Muscle of back (tissue), 11 donors: ENCODE results near the gene GARNL3. TPM values are rescaled to one million over a fixed set of nuclear protein-coding genes. Genes with fewer than 3 reads are reported as not detected.

Source experiments
- DNase-seq, 3 donors: peaks; one replicate each; pipeline versions ENCODE4 v3.0.0 to v3.0.0-alpha.2; 2013
- polyA plus RNA-seq, 10 donors: library from polyadenylated mRNA; unstranded; fragments of 120-200 nt; gene quantifications; one replicate each; pipeline ENCODE4 v1.2.1, GENCODE V29; 2013; ENCODE audit not compliant: insufficient read length in 10 of 10

GARNL3 gene
- polyA plus RNA-seq, 10 donors, result 13.6 to 23.3 (median 17.1) TPM

DNA sequence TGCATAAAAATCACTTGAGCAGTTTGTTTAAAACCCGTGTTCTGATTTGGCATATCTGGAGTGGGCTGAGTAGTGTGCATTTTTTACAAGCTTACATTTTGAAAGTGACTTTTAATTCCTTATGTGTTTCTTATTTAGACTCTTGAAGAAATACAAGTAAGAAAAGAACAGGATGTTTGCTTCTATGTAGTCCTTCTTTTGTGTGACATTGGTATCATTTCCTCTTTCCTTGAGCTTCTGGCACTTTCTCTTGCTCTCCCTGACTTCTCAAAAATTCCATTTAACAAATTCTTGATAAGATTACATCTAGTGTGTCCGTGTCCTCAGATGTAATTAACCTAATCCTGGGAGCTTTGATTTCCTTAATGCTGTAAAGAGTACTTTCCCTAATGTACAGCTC lies 12.5 kb downstream of the GARNL3 start:
- no peak for DNase-seq

DNA sequence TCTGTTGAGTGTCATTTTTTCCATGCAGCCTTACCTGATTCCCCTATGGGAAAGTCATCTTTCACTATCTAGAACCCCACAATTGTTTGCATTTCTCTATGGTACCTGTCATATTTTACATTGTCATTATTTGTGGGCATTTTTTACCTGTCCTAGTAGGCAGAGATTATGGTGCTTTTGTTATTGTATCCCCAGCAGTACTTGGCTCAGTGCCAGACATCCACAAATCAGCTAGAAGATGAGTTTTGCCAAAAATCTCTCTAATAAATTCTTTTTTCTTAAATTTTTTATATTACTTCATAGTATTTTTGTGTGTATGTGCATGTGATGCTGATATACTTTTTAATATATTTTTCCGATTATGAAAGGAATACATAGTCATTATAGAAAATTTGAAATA lies 13.2 kb downstream of the GARNL3 start:
- DNase-seq, result no peak

DNA sequence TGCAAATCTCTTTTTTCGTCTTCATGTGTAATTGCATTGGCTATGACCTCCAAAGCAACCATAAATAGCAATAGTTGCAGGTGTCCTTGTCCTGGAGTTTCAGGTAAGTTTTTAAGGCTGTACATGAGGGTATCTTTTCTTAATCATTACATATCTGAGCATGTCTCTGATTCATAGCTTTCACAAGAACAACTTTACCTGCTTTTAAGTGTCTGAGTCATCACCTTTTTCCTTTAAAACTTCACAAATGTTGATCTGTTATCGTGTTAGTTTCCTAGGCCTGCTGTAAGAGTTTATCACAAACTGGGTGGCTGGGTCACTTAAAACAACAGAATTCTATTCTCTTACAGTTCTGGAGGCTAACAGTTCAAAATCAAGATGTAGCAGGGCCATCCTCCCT lies 13.8 kb downstream of the GARNL3 start:
- DNase-seq, result no peak

DNA sequence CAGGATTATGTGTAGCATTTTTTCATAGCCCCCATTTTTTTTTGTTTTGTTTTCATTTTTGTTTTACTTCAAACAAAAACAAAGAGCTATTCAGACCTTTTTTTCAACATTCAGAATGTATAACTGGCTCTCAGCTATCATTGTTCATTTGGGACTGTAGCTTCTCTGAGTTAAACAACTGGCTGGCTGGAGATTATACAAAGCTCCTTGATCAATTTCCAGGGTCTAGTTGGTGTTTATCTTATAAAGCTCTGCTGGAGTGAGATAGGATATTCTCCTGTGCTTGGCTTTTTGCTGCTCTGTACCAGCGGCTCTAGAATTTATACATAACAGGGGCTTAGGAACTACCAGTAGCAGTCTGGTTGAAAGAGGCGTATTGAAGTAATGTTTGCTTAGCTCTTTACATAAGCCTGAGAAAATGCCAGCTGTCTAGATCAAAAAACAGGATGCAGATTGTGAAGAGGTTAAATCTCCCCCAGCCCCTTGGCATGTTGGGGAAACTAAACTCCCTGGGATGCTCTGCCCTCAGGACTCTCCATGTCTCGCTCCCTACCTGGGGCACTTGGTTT lies 15.2 kb downstream of the GARNL3 start:
- DNase-seq, result no peak

DNA sequence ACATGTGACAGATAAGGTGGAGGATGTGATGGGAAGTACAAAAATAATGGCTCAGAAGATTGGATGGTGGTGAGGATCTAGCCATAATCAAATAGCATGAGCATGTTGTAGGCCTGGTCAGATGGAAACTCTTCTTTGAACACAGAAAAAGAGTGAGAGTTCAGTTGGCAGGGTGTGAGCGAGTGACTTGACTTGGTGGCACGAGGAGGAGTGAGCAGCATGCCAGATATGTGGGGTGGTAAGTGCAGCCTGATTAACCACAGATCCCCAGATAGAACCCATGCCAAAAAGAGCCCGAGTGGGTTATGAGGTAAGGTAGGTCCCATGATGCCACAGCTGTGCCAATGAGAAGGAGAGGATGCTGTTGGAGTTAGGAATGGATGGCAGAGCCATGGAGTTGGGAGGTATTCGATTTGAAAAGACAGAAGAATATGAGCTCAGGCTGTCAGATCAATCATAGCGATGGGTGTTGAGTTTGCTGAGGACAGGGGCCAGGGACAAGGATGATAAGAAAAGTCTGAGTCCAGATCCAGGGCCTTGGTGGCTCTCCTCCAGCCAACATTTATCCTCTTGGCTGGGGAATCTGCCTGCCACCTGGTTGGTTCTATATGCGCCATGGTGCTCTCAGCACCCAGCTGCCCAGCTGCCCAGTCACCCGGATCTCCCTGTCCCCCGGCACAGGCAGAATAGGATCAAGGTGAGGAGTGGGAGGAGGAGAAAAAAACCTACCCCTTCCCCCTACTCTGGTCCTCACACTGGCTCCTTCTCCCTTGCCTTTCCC lies 16.5 kb downstream of the GARNL3 start:
- DNase-seq, result no peak

DNA sequence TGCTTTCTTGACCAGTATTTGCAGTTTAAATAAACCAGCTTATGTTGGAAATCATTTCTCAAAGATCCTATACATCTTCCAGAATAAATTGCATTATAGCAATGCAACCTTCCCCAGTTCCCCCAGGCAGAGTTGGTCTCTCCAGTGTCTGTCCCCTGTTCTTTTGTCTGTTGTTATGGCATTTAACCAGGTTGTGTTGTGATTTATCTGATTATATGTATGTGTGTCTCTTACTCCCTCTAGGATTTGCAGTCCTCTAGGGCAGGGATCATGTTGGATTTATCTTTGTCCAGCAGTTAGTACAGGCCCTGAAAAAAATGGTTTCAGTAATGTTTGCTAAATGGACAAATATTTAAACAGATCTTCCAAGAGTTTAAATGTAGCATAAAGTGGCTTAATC lies 17.3 kb downstream of the GARNL3 start:
- DNase-seq, result no peak

DNA sequence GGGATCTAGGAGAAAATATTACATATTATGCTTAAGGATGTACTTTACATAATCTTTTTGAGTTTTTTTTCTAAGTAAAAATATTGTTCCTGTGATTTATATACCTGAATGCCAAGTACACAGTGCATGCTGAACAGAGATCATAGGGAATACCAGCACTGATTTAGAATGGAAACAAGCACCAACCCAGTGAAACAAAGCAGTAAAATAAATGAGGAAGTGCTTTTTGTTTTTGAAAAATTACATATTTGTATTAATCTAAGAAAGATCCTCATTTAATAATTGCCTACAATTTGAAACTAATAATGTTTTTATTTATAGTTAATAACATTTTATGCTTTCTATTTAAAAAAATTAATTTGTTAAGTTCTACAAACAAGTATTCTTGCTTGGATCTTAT lies 18.0 kb downstream of the GARNL3 start:
- no peak for DNase-seq

DNA sequence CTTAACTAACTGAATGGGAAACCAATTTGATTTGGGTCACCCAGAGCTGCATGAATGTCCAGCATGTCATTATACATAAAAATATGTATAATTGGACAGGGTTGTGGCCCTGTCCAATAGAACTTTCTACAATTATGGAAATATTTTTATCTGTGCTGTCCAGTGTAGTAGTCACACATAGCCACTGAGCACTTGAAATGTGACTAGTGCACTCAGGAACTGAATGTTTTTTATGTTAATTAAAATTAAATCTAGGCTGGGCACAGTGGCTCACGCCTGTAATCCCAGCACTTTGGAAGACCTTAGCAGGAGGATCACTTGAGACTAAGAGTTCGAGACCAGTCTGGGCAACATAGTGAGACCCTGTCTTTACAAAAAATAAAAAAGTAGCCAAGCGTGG lies 18.6 kb downstream of the GARNL3 start:
- DNase-seq, result no peak

DNA sequence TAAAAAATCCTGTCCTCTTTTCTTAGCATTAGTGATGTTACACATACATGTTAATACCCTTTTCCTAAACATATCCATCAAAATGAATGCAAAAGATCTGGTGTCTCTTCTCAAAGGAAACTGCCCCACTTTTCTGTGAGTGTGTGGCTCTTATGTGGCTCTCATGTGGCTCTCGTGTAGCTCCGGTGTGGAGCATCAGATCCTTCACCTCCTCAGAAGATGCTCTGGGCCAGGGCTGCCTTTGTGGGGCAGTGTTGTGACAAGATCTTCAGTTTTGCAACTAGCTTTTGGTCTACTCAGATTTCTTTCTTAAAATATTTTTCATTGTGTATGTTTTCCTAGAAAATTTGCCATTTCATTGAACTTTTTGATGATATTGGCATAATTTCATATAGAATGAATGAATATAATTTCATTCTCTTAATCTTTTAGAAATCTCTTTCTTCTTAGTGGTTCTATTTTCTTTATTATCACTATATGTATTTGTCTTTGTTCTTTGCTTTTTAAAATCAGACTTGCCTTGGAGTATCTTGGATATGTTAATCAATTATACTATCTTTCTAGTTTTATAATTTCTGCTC lies 19.4 kb downstream of the GARNL3 start:
- peak in 2 of 3 donors; percentile 17 to 45 for DNase-seq

DNA sequence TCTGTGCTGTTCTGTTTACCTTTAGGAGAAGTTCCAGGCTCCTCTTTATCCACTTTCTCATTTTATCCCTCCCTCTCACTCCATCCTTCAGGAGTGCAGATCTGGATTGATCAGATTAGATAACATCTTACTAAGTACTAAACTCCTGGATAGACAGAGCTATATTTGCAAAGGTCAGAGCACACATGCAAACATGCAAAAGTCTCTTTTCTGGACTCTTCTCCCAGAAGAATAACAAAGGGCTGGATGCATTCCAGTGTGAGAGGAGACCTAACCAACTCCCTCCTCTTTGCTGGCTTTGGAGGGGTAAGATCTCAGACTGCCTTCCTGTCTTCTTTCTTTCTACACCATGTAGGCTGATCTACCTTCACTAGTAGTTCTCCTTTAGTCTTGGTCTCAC lies 21.4 kb downstream of the GARNL3 start:
- DNase-seq, result no peak

DNA sequence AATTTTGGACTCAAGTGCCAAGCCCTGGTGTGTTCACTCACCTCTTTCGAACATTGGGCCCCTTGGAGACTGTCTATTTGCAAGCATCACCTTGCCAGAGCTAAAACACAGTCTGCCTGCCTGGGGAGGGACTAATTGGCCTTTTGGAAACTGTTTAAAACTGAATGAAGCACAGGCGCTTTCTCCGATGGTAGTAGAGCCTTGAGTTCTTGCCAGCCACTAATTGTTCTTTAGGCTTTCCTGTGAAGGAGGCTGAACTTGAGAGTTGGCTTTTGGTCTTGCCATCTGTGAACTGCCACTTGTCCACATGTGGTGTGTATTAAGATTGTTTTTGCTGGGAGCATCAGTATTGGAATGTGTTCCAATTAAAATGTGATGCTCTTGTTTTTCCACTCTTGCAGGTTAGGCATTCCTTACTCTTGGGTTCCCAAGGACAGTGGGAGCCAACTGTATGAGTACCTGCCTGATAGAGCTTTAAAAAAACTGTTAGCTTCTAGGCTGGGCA lies 26.0 kb downstream of the GARNL3 start:
- DNase-seq, result no peak

DNA sequence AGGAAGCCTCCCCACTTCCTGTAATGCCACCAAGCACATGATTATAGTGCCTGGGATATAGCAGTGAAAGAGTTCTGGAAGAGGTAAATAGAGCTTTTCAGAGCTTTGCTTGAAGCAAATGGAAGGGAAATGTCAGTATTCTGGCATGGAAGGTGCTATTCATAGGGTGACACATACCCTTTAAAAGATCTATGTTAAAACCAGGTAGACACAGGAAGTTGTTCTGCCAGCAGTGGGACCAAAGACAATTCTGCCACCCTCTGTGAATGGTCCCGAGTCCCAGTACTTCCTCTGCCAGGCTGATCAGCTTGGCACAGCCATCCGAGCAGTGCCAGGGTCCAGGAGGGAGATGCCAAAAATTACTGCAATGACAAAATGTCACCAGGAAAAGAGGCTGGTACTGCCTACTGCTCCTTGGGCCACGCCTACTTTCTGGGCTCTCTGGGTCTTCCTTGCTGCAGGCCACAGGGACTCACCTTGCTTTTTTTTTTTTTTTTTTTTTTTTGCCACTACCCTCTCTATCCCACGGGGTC lies 26.7 kb downstream of the GARNL3 start:
- DNase-seq, result no peak

DNA sequence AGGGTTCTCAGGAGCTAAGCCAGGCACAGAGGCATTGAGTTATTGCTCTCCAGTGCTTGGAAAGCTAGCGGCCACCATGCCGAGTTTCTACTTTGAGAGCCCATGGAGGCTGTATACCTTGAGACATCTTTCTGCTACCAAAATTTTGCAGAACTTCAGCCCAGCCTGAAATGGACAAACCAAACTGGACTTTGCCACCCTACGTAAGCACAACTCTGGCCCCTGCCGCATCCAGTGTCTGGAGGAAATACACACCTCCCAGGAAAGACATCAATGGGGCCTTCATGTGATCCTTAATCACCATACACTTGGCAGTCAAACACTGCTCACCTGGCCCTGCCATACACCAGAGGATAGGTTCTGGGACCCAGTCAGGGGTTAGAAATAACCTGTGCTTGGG lies 27.8 kb downstream of the GARNL3 start:
- no peak for DNase-seq

DNA sequence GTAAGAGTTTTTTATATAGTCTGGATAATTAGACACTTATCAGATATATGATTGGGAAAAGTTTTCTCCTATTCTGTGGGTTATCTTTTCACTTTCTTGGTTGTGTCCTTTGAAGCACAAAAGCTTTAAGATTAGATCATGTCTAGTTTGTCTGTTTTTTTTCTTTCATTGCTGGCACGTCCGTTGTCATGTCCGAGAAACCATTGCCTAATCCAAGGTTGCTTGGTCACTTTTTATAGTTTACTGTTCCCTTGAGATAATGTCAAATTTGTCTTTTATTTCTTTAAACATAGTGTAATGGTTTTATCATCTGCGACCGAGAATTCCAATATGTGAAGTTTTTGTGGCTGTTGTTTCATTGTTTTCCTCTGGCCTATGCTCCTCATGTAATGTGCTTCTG lies 28.8 kb downstream of the GARNL3 start:
- DNase-seq, result peak in 1 of 3 donors; percentile 19

DNA sequence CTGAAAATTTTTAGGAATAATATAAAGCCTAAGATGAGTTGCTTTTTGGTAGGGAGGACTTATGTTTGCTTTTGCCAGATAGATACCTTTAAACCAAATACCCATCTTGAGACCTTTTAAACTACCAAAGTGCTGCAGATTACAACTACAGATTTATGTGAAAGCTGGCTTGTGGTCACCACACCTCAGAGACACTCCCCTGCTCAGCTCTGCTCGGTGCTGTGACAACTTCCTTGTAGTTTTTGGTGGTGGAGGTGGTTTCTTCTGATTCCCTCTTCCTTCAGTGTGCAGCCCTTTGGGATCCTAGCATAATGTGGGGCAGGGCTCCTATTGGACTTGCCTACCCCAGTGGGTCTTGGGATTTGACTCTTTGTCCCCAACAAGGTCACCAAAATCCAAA lies 29.2 kb downstream of the GARNL3 start:
- DNase-seq, result no peak

DNA sequence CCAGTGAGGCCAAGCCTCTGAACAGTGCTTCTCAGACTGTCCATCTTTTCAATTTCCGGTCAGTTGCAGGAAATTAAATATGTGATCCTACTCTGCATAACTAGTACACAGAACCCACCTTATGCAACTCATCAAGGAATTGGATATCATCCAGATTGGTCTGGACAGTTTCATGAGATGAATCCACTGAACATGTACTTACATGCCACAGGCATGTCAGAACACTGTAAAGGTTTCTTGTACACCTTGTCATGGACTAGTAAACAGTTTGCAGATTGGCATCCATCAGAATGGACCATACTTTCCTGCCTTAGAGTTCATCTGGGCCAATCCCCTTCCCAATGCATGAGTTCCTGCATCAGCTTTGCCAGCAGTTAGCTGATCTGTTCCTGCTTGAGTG lies 30.4 kb downstream of the GARNL3 start:
- no peak for DNase-seq

DNA sequence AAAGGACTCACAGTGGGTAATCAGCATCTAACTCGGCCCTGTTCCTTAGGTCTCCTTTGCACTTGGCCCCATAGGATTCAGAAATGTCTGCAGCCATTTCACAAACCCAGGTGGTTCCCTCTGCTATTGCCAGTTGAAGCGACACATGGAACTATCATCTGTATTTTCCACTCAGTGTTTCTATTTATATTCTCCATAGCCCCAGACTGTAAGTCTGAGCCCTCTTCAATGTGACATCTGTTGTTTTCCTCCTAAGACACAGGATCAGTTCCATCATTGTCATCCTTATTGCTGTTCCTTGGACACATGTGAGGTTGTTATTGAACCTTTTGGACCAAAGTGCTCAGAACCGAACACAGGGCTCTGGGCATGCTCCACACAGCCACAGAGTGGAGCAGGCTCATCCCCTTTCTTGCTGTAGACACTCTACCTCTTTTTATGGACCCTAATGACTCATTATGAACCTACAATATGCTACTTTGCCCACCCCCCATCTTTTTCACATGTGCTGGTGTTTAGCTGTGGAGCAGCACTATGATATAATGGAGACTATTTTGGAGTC lies 36.4 kb downstream of the GARNL3 start:
- peak in 1 of 3 donors; percentile 29 for DNase-seq

DNA sequence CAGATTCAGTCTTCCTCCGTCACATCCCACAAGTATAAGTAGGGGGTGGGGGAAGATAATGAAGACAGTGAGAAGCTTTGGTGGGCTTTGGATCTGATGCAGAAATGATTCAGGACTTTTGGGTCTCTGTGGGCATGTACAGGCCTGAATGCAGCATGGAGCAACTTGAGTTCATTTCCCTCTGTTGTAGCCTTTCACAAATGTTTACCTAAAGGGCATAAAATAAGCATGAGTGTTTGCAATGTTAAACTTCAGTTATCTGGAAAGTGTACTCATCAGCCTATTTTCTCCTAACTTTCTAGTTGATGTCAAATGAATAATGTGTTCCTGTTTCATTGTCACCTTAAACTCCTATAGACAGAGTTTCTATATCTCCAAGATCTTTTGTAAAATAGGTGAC lies 39.3 kb downstream of the GARNL3 start:
- no peak for DNase-seq

DNA sequence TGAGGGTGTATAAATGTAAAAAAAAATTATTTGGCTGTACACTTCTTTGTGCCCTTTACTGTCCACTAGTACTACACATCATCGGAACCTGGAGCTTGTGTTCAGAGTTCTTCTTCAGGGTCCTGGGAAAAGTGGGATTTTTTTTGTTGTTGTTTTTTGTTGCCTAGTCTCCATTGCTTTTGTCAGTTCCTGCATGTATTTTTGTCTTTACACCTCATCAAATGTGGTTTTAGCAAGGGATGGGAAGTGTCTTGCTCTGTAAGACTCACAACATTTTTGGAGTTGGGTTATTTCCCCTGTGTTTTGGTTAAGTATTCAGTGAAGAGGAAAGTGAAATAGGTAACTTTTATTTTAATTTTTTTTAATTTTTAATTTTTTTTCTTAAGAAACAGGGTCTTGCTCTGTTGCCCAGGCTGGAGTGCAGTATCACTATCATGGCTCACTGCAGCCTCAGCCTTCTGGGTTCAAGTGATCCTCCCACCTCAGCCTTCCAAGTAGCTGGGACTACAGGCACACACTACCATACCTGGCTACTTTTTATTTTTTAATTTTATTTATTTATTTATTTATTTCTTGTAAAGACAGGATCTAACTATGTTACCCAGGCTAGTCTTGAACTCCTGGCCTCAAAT lies 40.7 kb downstream of the GARNL3 start:
- DNase-seq, result no peak

DNA sequence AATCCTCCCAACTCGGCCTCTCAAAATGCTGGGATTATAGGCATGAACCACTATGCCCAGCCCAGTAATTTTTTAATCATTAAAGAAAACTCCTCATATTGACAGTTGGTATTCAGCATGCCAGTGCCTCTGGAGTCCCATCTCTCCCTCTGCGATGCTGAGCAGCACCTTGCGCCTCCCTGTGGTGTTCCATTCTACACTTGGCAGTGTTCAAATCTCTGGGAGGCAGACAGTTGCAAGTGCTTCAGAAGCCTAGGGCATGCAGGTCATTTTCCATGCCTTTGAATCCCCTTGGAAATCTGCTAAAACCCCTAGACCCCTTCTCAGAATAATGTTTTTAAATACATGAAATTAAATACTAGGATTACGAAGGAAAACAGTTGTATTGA lies 41.3 kb downstream of the GARNL3 start:
- no peak for DNase-seq

DNA sequence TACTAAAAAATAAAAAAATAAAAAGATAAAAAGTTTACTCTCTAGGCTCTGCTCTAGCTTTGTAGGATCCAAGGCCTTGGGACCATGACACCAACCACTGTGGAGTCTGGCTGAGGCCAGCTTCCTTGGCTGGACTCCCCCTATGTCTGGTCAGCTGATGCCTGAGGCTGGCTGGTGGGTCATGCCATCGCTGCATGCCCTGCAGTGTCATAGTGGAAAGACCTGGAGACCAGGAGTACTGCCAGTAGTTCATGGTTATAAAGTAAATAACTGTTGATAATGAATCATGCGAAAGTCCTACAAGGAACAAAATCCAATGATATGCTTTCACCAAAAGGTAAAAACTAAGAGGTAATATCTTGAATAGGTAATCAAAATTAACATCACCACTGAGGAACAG lies 43.2 kb downstream of the GARNL3 start:
- no peak for DNase-seq
